ENCODE results near the gene SPTBN5. TPM values are rescaled to one million over a fixed set of nuclear protein-coding genes. Genes with fewer than 3 reads are reported as not detected.

SPTBN5 gene
- total RNA-seq, 1 experiment from 2014 or later = 0.96 TPM

DNA sequence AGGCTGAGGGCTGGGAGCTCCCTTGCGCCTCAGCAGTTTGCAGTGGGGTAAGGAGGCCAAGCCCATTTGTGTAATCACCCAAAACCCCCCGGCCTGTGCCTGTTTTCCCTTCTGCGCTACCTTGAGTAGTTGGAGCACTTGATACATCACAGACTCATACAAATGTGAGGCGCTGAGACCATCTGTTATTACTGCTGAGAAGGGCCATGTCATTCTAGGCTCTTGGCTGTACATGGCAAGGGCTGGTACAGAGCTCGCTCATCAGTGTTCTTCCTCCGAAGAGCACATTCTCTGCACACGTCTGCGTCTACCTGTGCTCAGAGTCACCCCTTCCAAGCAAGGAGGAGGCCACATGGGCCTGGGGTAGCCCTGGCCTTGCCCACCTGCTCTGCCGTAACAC lies 45.9 kb downstream of the SPTBN5 start:
- Histone ChIP-seq H3K9me3 (ENCODE audit: control insufficient read depth in 1 of 2, insufficient read depth in 1 of 2, low read depth in 1 of 2, low read length in 2 of 2) (no peaks in the 10 kb centered on the region), H3K36me3 (ENCODE audit: control insufficient read depth in 1 of 2, insufficient read depth in 2 of 2, low read length in 2 of 2) (peaks cover 0 to 3% of the 10 kb centered on the region in 2 experiments; a peak in 1 of 4 replicates), H3K9ac (ENCODE audit: low read length) (no peak overlapping the region), H3K9me2 (ENCODE audit: insufficient read depth) (no peaks in the 10 kb centered on the region), H3K4me1 (ENCODE audit: control insufficient read depth in 1 of 2, insufficient read depth in 2 of 2, low read length in 2 of 2) (no peaks in the 10 kb centered on the region), H3K4me3 (replicated peaks in 1 of 2; ENCODE audit: low read depth in 1 of 2, low read length in 2 of 2) (no peak overlapping the region), H4K20me1 (ENCODE audit: insufficient read depth) (no peaks in the 10 kb centered on the region), H3K27me3 (ENCODE audit: insufficient read depth, low read length) (no peaks in the 10 kb centered on the region), H2AFZ (ENCODE audit: low read depth, low read length, poor library complexity, severe bottlenecking) (no peak overlapping the region), H3K4me2 (ENCODE audit: low read length) (no peak overlapping the region), H3K79me2 (ENCODE audit: insufficient read depth, low read length) (no peaks in the 10 kb centered on the region), H3K27ac (ENCODE audit: low read depth, low read length) (no peak overlapping the region)
- TF ChIP-seq EGR1 (IDR thresholded peaks at IDR 0.05; ENCODE audit: low read depth) (no peak), TCF7L2 (IDR thresholded peaks at IDR 0.05; ENCODE audit: borderline replicate concordance, extremely low read depth, insufficient read depth, insufficient read length) (no peak), YY1 (IDR thresholded peaks at IDR 0.05; ENCODE audit: extremely low read depth, insufficient replicate concordance, low read depth, low read length) (no peak), ELF1 (IDR thresholded peaks at IDR 0.05; ENCODE audit: borderline replicate concordance, low read depth) (no peak), POLR2A (IDR thresholded peaks at IDR 0.05; ENCODE audit: borderline replicate concordance, extremely low read depth, insufficient read depth, insufficient read length) (no peak), ZBTB33 (IDR thresholded peaks at IDR 0.05; ENCODE audit: extremely low read depth, insufficient replicate concordance, low read length) (no peak), CTCF (IDR thresholded peaks at IDR 0.05 in 2 of 3, conservative IDR thresholded peaks at IDR 0.05 in 1 of 3; ENCODE audit: borderline replicate concordance in 1 of 3, insufficient read depth in 1 of 3, low read depth in 2 of 3, low read length in 2 of 3) (no peak), RAD21 (IDR thresholded peaks at IDR 0.05; ENCODE audit: low read depth) (no peak), SRF (IDR thresholded peaks at IDR 0.05; ENCODE audit: low read depth) (no peak), ZNF274 (IDR thresholded peaks at IDR 0.05; ENCODE audit: low read depth, low read length) (no peak), JUND (IDR thresholded peaks at IDR 0.05) (no peak), REST (IDR thresholded peaks at IDR 0.05; ENCODE audit: low read depth) (no peak), SIN3A (IDR thresholded peaks at IDR 0.05; ENCODE audit: low read depth) (no peak), SP1 (IDR thresholded peaks at IDR 0.05; ENCODE audit: low read depth) (no peak), POLR2AphosphoS5 (IDR thresholded peaks at IDR 0.05; ENCODE audit: low read depth, low read length) (no peak), EZH2 (IDR thresholded peaks at IDR 0.05) (no peak), ATF3 (IDR thresholded peaks at IDR 0.05) (no peak), CEBPB (IDR thresholded peaks at IDR 0.05; ENCODE audit: low read depth) (no peak), FOSL1 (IDR thresholded peaks at IDR 0.05; ENCODE audit: low read depth) (no peak)
- intact Hi-C loops (cut with micrococcal nuclease) = no loop called here
- ChIA-PET RAD21 (ENCODE audit: low non-redundant PET in 1 of 2, low total read pairs in 2 of 2, uncharacterized antibody in 2 of 2, unreplicated experiment in 2 of 2) (no interaction called here), POLR2A (no interaction called here), CTCF (no interaction called here)
- DNase-seq (ENCODE audit: low read depth, low spot score) (no peak), ATAC-seq (no peak)
- BruUV-seq (replicated peaks) = no TSS peak

Measured in HCT116 (cell line).